ENCODE data around the gene ACTN4. TPM values are rescaled to one million over a fixed set of nuclear protein-coding genes. Genes with fewer than 3 reads are reported as not detected.
A peak's percentile ranks its signal among the peaks of the same experiment; 100 is the strongest.

ACTN4 gene
- total RNA-seq, 1 donor from 2014 or later = 454 TPM

DNA sequence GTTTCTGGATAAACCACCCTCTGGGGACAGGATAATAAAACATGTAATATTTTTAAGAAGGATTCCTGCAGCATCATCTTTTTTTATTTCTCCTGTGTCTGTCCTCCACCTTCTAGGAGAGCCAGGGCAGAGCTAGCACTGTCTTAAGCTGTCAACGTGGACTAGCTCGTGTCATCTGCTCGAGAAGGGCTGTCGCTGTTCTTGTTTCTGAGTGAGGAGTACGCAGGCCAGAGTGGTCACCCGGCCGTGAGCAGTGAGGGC lies 83.0 kb downstream of the ACTN4 start:
- Histone ChIP-seq H3K27ac (no peak overlapping the region), H3K4me3 (no peak overlapping the region), H3K36me3 (peaks cover 57% of the 10 kb centered on the region), H3K4me1 (peaks cover 68% of the 10 kb centered on the region), H3K9me3 (no peaks in the 10 kb centered on the region), H3K27me3 (ENCODE audit: low read depth) (no peaks in the 10 kb centered on the region)
- intact Hi-C loops (cut with DNase I) = no loop called here
- ATAC-seq (no peak), DNase-seq (no peak)
- TF ChIP-seq, protein P1, sequence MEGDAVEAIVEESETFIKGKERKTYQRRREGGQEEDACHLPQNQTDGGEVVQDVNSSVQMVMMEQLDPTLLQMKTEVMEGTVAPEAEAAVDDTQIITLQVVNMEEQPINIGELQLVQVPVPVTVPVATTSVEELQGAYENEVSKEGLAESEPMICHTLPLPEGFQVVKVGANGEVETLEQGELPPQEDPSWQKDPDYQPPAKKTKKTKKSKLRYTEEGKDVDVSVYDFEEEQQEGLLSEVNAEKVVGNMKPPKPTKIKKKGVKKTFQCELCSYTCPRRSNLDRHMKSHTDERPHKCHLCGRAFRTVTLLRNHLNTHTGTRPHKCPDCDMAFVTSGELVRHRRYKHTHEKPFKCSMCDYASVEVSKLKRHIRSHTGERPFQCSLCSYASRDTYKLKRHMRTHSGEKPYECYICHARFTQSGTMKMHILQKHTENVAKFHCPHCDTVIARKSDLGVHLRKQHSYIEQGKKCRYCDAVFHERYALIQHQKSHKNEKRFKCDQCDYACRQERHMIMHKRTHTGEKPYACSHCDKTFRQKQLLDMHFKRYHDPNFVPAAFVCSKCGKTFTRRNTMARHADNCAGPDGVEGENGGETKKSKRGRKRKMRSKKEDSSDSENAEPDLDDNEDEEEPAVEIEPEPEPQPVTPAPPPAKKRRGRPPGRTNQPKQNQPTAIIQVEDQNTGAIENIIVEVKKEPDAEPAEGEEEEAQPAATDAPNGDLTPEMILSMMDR (IDR thresholded peaks at IDR 0.05) = no peak

DNA sequence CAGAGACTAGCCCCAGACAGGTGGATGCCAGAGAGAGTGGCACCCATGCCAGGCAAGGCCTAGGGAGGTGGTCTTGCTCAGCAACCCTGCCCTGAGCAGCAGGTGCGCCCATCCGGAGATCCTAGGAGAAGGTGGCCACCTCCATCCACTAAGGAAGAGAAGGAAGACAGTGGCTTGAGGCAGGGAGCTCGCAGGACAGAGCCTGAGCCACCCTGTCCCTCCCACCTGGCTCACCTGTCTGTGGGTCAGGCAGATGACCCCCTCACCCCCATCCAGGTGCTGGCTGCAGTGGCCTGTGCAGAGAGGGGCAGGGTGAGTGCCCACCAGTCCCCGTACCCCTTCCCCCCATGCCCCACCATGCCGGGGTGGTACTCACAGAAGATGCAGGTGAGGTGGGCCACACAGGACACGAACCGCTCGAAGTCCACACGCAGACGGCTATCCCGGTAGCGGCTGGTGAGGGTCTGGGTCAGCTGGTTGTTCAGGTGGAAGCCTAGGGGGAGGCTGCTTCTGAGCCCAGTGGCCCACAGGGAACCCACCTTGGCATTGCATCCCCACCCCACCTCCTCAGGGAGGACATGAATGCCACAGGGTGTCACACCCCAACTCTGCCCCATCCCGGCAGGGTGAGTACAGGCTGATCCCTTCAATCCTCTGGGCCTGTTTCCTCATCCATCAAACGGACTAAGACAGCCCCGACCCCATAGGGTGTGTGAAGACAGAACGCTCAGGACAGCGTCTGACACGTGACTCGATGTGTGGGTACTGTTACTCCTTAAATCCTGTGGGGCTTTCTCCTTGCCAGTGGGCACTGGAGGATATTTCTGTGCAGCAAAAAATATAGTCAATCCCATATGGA lies 83.5 kb downstream of the ACTN4 start:
- Histone ChIP-seq H3K27ac (peak overlapping the region; percentile 77), H3K4me3 (no peak overlapping the region)
- intact Hi-C loops (cut with DNase I) = no loop called here

DNA sequence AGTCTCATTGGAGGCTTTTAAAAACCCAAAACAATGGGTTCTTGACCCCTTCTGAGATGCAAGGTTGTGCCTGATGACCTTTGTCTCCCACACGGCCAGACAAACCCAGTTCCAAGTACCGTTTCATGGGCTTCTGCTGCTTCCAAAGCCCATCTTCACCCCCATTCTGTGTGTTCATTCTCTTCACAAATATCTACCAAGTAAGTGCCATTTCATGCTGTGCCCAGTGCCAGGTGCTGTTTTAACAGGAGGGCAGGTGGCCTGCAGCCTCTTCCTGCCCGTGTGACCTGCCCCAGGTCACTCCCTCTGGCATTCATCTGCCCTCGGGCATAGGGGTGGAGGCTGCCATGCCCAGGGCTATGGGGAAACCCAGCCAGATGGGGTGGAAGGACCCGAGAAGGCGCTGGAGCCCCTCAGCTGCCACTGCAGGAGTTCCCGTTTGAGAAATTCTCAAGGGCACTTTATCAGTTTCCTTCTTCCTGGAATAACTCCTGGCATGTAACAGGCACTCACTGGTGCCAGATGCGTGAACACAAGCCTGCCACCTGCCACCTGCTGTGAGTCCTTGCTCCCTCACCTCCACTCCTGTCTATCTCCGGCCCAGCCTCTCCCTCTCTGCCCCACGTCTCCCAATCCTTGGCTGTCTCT lies 84.3 kb downstream of the ACTN4 start:
- Histone ChIP-seq H3K4me1 (peaks cover 65% of the 10 kb centered on the region), H3K27me3 (ENCODE audit: low read depth) (no peaks in the 10 kb centered on the region), H3K9me3 (no peaks in the 10 kb centered on the region), H3K36me3 (peaks cover 44% of the 10 kb centered on the region), H3K4me3 (no peak overlapping the region), H3K27ac (peak overlapping the region; percentile 77)
- TF ChIP-seq, protein P1 (IDR thresholded peaks at IDR 0.05) = no peak
- peak; percentile 71 for DNase-seq
- intact Hi-C loops (cut with DNase I) = no loop called here
- ATAC-seq = peak; percentile 37 to 56

More for the DNA sequence above, 83.5 kb downstream of the ACTN4 start:
- Histone ChIP-seq H3K4me1 (peaks cover 68% of the 10 kb centered on the region), H3K27me3 (ENCODE audit: low read depth) (no peaks in the 10 kb centered on the region), H3K36me3 (peaks cover 52% of the 10 kb centered on the region), H3K9me3 (no peaks in the 10 kb centered on the region)
- ATAC-seq (no peak), DNase-seq (peak; percentile 45)
- TF ChIP-seq, protein P1 (IDR thresholded peaks at IDR 0.05) = no peak

DNA sequence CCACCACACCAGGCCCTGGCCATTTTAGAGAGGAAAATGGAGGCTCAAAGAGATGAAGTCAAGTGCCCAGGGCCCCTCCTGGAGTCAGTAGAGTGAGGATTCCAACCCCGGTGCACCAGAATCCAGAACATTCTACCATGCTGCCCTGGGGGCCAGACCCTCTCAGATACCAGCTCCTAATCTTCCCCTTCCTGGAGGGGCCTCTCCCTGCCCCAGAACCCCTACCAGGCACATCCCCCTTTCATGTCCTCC lies 85.7 kb downstream of the ACTN4 start:
- peaks cover 30% of the 10 kb centered on the region for H3K36me3 ChIP-seq
- no peak overlapping the region for H3K4me3 ChIP-seq
- H3K27ac ChIP-seq = peak overlapping the region; percentile 77
- H3K4me1 ChIP-seq = peaks cover 56% of the 10 kb centered on the region
- TF ChIP-seq, protein P1 (IDR thresholded peaks at IDR 0.05) = no peak
- H3K27me3 ChIP-seq (ENCODE audit: low read depth) = no peaks in the 10 kb centered on the region
- ATAC-seq (no peak), DNase-seq (no peak)
- intact Hi-C loops (cut with DNase I) = no loop called here
- no peaks in the 10 kb centered on the region for H3K9me3 ChIP-seq

DNA sequence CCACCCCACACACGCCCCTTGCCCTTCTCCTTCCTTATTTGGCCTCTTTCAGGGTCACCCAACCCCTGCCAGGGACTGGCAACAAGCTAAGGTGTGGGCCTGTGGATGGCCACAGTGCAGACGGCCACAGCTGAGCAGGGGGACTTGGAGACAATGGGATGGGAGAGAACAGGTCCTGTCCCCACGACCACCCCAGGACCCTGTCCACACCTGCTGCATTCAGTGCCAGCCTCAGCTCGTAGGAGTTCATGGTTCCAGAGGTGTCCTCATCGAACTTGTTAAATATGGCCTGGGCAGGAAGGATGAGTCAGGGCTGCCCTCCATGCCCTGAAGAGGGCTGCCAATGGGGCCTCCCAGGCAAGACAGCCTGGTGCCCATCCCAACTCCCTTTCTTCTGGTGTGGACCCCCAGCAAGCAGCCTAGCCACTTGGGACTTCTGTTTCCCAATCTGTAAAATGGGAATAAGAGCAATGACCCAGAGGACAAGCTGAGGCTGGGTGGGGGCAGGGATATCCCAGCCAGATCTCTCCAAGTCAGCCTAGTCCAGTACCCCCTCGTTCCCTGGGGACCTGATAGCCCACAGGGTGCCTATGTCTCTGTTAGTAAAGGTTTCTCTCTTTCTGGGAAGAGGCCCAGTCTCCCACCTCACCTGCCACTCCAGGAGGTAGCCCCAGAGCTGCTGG lies 86.2 kb downstream of the ACTN4 start:
- Histone ChIP-seq H3K27me3 (ENCODE audit: low read depth) (no peaks in the 10 kb centered on the region), H3K9me3 (no peaks in the 10 kb centered on the region), H3K36me3 (peaks cover 26% of the 10 kb centered on the region), H3K4me3 (no peak overlapping the region), H3K4me1 (peaks cover 54% of the 10 kb centered on the region), H3K27ac (peak overlapping the region; percentile 77)
- ATAC-seq (no peak), DNase-seq (peak; percentile 36)
- intact Hi-C loops (cut with DNase I) = no loop called here
- TF ChIP-seq, protein P1 (IDR thresholded peaks at IDR 0.05) = no peak
